Motor neuron (in vitro differentiated cells): ENCODE measurements around the gene UBE2D2. TPM values are rescaled to one million over a fixed set of nuclear protein-coding genes. Genes with fewer than 3 reads are reported as not detected.

Experiments
- ATAC-seq, 8 experiments: fragments of 200-7000 bp; cut with Tn5 transposase; replicated peaks in 6 of 8; 2 replicates each; pipeline ENCODE4 v1.8.0; 2021; ENCODE audit warnings: mild to moderate bottlenecking in 8 of 8, moderate library complexity in 8 of 8
- H3K27ac ChIP-seq, 2 donors: fragments of 250-450 bp; sonication (Bioruptor Pico); 2 replicates each; pipeline ENCODE4 v1.9.0; 2021; ENCODE audit warnings: antibody characterized with exemption in 2 of 2, mild to moderate bottlenecking in 2 of 2, moderate library complexity in 1 of 2
- H3K4me1 ChIP-seq, 2 donors: fragments of 250-450 bp; sonication (Bioruptor Pico); replicated peaks in 1 of 2; 2 replicates each; pipeline ENCODE4 v1.6.1; 2021; ENCODE audit warnings: antibody characterized with exemption in 2 of 2, mild to moderate bottlenecking in 2 of 2, moderate library complexity in 1 of 2
- H3K4me3 ChIP-seq, 5 donors: fragments of 250-450 bp; sonication (Bioruptor Pico); 2 replicates each; pipeline ENCODE4 v1.9.0; 2021; ENCODE audit warnings: antibody characterized with exemption in 5 of 5, mild to moderate bottlenecking in 5 of 5, moderate library complexity in 4 of 5
- WGBS, 10 experiments: fragments of 450-650 bp; shearing (Covaris generic); methylation state at CpG; one replicate each; pipeline ENCODE4 v1.0.0; 2022; 5-methylcytosine and 5-hydroxymethylcytosine counted together
- in situ Hi-C, 9 experiments: fragments of 400-800 bp; cut with MboI; loops; one replicate each; pipeline ENCODE4 v1.15.0; 2021; ENCODE audit warnings: low sequenced_read_pairs in 9 of 9, low pct_unique_long_range_greater_than_20kb in 2 of 9; ENCODE audit not compliant: unreplicated experiment in 9 of 9
- total RNA-seq, 8 experiments: library from RNA; unstranded; fragments of 300-600 nt; gene quantifications; 2 replicates each; pipeline versions ENCODE4 v1.2.3 to v1.2.4, GENCODE V29; 2022

The UBE2D2 gene
- total RNA-seq, 8 experiments from 2014 or later, result 66.9 to 164 (median 102) TPM

DNA sequence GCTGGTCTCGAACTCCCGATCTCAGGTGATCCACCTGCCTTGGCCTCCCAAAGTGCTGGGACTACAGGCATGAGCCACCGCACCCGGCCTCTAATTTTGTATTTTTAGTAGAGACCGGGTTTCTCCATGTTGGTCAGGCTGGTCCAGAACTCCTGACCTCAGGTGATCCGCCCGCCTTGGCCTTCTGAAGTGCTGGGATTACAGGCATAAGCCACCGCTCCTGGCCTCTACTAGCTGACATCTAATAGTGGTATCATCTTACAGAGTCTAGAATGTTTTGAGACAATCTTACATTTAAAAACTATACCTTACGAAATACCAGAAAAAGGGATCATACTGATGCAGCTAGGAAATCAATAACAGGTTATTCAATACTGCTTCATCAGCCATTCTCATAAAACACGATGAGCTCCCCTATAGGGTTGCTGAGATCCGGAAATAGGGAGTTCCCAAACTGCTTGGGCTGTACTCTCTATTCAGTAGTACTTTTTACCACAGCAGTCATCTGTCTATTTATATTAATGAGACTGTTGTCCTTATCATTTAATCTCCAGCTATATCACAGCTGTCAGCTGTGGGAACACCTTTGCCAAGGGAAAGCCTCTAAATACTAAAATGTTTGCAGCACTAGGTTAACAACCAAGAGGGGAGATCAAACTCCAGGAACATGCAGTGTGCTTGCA lies 8.1 kb upstream of the UBE2D2 start:
- Histone ChIP-seq H3K4me1 (no peaks in the 10 kb centered on the region), H3K4me3 (no peak overlapping the region), H3K27ac (no peak overlapping the region)
- ATAC-seq, result peak in 1 of 8 experiments; percentile 54
- in situ Hi-C loops, result no loop called here
- WGBS, 10 experiments, result 71 to 100% (median 93%) methylated on average over 1 to 11 of the region's 11 CpGs; no CpG with 5 or more reads in 3 of the 10 experiments

DNA sequence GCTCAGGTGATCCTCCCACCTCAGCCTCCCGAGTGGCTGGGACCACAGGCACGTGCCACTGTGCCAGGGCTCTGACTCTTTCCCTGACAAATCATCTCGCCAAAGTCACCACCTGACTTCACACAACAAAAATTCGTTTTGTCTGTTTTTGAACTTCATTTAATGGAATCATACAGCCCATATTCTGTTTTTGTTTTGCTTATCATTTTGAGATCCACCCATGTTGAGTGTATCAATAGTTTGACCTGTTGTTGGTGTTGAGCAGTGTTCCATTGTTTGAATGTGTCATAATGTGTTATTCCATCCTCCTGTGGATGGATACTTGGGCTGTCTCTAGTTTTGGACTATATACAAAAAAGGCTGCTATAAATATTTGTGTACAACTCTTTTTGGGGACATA lies 6.9 kb upstream of the UBE2D2 start:
- Histone ChIP-seq H3K4me1 (no peaks in the 10 kb centered on the region), H3K4me3 (no peak overlapping the region), H3K27ac (no peak overlapping the region)
- ATAC-seq, result no peak
- WGBS, 10 experiments, result 0 to 100% (median 75%) methylated on average over 1 to 2 of the region's 4 CpGs; no CpG with 5 or more reads in 1 of the 10 experiments
- in situ Hi-C loops, result no loop called here

DNA sequence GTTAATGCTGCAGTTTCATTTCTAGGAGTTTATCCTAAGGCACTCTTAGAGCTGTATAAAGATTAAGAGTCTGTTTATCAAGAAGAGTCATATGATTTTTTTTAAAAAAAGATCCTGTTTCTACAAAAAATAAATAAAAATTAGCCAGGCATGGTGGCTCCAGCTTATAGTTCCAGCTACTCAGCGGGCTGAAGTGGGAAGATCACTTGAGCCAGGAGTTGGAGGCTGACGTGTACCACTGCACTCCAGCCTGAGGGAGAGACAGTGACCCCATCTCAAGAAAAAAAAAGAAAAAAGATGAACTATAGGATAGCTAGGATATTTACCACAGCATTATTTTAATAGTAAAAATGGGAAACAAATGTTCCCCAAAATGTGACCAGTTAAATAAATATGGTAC lies 3.3 kb upstream of the UBE2D2 start:
- ATAC-seq, result no peak

DNA sequence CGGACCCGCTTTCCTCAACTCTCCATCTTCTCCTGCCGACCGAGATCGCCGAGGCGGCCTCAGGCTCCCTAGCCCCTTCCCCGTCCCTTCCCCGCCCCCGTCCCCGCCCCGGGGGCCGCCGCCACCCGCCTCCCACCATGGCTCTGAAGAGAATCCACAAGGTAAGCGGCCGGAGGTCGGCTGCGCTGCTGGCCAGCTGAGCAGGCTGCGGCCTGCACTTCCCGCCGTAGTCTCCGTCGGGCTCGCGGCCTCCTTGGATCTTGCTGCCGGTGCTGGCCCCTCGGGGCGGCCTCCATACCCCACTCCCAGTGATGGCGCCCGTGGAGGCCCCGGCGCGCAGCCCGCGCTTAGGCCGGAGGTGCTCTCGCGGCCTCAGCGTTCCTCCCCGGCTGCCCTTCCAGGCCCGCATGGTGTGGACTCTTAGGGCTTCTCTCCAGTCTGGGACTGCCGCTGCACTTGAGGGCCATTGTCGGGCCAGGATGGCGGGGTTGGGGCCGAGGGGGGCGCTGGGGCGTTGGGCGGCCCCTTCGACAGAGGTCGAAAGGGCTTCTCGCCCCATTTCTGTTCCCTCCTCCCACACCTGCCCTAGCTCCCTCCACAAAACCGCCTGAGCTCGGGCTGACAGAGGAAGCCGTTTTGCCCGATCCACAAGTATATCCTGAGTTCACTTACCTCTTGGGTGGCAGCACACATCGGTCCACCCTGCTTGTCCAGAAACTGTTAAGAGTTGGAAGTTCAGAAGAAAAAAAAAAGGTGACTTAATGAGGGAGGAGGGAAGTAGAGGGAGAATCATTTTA lies 714 bp downstream of the UBE2D2 start:
- in situ Hi-C loops, result no loop called here
- peak overlapping the region; percentile 50 to 91 (median 71) for H3K4me3 ChIP-seq
- peak overlapping the region; percentile 98 to 99 for H3K27ac ChIP-seq
- peaks cover 19 to 29% of the 10 kb centered on the region in 2 donors for H3K4me1 ChIP-seq
- peak; percentile 5 to 34 (median 9) for ATAC-seq
- WGBS, 10 experiments, result 0% methylated on average over 1 to 4 of the region's 57 CpGs; no CpG with 5 or more reads in 8 of the 10 experiments

More for the DNA sequence above, 3.3 kb upstream of the UBE2D2 start:
- Histone ChIP-seq H3K4me3 (no peak overlapping the region), H3K4me1 (peaks cover 1 to 5% of the 10 kb centered on the region in 2 donors), H3K27ac (no peak overlapping the region)
- 50 to 95% (median 81%) methylated on average over 1 to 2 of the region's 2 CpGs; no CpG with 5 or more reads in 1 of the 10 experiments for WGBS, 10 experiments
- in situ Hi-C loops, result no loop called here

DNA sequence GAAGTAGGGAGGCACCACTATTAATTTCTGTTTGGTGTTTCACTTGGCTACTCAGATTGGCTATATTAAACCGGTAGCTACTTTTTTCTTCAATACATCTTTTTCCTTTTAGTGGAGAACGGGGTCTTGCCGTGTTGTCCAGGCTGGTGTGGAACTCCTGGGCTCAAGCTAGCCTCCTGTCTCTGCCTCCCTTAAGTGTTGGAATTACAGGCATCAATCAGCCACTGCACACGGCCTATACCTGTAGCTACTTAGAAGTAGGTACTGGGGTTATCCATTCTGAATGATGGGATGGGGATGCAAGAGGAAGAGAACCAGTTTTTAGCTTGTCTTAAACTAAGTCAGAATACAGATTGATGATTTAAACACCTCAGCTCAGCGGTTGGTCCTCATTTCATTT lies 1.7 kb downstream of the UBE2D2 start:
- peaks cover 19 to 29% of the 10 kb centered on the region in 2 donors for H3K4me1 ChIP-seq
- ATAC-seq, result no peak
- WGBS, 10 experiments, result 0 to 71% (median 49%) methylated on average over 1 to 5 of the region's 5 CpGs
- peak overlapping the region; percentile 50 to 91 (median 71) for H3K4me3 ChIP-seq
- H3K27ac ChIP-seq, result no peak overlapping the region
- in situ Hi-C loops, result no loop called here

DNA sequence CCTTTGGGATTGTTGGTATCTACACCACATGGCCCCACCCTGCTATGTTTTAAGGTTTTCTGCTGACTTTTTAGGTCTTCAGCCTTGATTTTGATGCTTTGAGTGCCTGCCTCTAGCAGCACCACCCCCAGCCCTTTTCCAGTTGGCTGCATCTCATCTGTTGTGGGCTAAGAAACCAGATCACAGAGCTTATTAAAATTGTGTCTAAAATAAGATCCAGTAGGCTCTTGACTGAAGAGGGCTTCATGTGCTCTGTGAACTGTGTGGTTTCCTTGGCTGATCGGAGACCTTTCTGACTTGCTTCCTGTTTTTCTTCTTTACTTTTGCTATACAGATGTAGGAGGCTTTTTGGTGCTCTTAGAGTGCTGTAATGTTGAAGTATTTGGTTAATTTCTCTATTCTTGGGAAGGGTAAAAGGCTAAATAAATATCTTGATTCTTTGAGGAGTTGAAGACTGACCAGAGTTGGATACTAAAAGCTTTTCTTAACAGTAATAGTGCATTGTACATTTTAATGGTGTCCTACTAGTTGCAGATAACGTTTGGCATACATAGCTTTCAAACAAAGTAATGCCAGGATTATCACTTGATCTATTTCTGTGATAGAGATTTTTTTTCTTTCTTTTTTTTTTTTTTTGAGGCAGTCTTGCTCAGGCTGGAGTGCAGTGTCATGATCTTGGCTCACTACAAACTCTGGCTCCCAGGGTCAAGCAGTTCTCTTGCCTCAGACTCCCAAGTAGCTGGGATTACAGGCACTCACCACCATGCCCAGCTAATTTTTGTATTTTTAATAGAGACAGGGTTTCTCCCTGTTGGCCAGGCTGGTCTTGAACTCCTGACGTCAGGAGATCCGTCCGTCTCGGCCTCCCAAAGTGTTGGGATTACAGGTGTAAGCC lies 4.5 kb downstream of the UBE2D2 start:
- Histone ChIP-seq H3K4me3 (no peak overlapping the region), H3K4me1 (peaks cover 22 to 25% of the 10 kb centered on the region in 2 donors), H3K27ac (no peak overlapping the region)
- WGBS, 10 experiments, result 80 to 100% (median 95%) methylated on average over 1 to 6 of the region's 6 CpGs; no CpG with 5 or more reads in 1 of the 10 experiments
- in situ Hi-C loops, result no loop called here
- no peak for ATAC-seq

DNA sequence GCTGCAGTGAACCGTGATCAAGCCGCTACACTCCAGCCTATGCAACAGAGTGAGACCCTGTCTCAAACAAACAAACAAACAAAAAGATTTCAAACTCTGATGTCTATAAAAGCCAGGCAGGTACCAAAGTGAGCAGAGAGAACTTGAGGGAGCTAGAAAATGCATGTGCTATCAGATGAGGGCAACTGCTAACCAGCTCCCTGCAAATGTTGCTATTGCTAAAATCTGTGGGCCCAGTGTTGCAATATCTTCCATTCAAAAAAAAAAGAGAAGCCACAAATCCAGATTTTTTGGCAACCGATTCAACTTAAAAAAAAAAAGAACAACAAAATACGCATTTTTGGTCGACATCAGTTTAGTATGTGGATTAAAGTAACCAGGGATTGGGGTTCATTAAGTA lies 5.5 kb downstream of the UBE2D2 start:
- H3K4me3 ChIP-seq, result no peak overlapping the region
- no peak overlapping the region for H3K27ac ChIP-seq
- WGBS, 10 experiments, result 45 to 100% (median 94%) methylated on average over 1 to 5 of the region's 5 CpGs
- ATAC-seq, result no peak
- peaks cover 22 to 25% of the 10 kb centered on the region in 2 donors for H3K4me1 ChIP-seq
- in situ Hi-C loops, result no loop called here

DNA sequence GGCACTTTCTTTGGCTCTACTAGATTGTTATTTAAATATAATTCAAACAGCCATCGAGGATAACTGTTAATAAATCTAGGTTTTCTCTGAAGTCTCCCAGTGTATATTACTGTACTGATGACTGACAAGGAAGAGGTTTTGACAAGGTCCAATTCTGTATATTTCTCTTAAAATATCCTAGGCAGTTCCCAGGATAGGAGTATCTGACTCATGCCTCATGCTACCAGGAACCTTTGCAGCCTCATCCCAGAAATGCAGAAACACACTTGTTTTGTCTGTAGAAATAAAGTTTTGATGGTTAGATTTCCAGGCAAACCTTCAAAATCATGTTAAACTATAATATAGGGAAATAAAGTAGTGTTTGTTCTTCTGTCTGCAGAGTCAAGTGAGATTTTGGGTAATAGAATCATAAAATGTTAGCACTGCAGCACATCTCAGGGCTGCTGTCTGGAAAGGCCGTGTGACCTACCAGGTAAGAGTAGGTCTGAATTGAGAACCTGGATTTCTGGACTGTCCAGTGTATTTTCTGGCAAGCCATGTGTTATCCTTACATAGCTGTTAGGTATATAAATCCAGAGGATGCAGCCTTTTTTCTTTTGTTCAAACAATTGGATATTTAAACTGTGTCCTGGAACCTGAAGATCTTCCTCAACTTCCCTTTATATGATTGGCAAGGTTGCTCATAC lies 8.3 kb downstream of the UBE2D2 start:
- Histone ChIP-seq H3K27ac (no peak overlapping the region), H3K4me3 (no peak overlapping the region), H3K4me1 (peaks cover 13 to 15% of the 10 kb centered on the region in 2 donors)
- in situ Hi-C loops, result no loop called here
- ATAC-seq, result peak in 2 of 8 experiments; percentile 46 to 72
- 70 to 94% (median 80%) methylated on average over 1 to 2 of the region's 2 CpGs; no CpG with 5 or more reads in 1 of the 10 experiments for WGBS, 10 experiments

DNA sequence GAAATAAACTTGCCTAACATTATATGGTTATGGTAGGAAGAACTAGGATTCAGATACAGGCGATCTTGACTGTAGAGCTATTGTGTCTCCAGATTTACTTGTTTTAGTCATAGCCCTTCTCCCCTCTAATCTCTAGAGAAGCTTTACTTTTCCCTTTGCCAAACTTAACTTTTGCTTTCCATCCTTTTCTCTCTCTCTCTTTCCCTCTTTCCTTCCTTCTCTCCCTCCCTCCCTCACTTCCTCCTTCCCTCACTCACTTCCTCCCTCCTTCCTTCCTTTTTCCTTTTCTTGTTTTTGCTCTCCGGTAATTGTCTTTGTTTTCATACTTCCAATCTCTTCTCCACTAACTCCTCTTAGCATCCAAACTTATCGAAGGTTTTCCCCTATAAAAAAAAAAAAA lies 10.4 kb downstream of the UBE2D2 start:
- H3K27ac ChIP-seq, result no peak overlapping the region
- in situ Hi-C loops, result no loop called here
- 77 to 100% (median 91%) methylated on average over 2 to 3 of the region's 3 CpGs for WGBS, 10 experiments

DNA sequence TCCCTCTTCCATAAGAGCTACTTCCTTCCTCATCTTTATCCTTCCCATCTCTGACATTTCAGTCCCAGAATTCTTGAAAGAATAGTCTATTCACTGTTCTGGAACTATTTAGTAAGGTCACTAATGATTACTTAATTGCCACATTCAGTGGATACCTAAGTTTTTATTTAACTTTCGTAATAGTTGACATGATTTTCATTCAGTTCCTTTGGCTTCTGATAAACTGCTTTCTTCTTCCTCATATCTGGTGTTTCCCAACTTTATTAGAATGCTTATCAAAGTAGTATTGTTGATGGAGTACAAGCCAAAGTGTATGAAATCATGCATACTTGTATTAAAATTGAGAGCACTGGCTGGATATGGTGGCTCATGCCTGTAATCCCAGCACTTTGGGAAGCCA lies 10.8 kb downstream of the UBE2D2 start:
- no peak for ATAC-seq
- in situ Hi-C loops, result no loop called here
- H3K27ac ChIP-seq, result no peak overlapping the region

More for the DNA sequence above, 10.4 kb downstream of the UBE2D2 start:
- ATAC-seq, result no peak
- Histone ChIP-seq H3K4me1 (peaks cover 0 to 3% of the 10 kb centered on the region in 2 donors), H3K4me3 (no peak overlapping the region)

DNA sequence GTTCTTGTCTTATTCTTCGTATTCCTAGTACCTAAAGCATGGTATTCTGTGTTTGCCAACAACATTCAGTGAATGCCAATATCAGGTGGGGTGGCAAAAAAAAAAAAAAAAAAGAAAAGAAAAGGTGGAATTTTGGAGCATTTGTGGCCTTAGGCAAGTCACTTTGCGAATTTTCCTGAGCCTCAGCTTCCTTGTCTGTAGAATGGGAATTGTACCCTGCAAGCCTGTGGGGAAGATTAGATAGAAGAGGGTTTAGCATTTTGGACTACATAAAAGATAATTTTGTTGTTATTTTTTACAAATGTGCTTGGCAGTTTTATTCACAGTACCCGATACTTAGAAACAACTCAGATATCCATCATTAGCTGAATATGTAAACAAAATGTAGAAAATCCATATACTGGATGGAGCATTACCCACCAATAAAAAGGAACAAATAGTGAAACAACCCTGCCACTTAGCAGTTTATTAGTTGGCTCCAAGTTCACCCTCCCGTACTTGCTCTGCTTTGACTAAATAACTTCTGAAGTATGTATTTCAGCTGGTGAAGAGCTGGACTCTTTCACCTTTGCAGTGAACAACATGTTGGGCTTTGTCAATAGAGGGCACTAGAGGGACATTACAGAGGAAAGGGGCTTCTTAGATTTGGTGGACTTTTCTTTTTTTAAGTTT lies 13.6 kb downstream of the UBE2D2 start:
- in situ Hi-C loops, result no loop called here
- H3K27ac ChIP-seq, result no peak overlapping the region
- WGBS, 10 experiments, result 61 to 100% (median 89%) methylated on average over 2 to 4 of the region's 4 CpGs
- peak in 4 of 8 experiments; percentile 24 to 67 (median 50) for ATAC-seq
- no peak overlapping the region for H3K4me3 ChIP-seq
- no peaks in the 10 kb centered on the region for H3K4me1 ChIP-seq

More for the DNA sequence above, 10.8 kb downstream of the UBE2D2 start:
- Histone ChIP-seq H3K4me3 (no peak overlapping the region), H3K4me1 (peaks cover 0 to 3% of the 10 kb centered on the region in 2 donors)
- 80 to 100% (median 100%) methylated on average over 1 of the region's 1 CpG; no CpG with 5 or more reads in 2 of the 10 experiments for WGBS, 10 experiments

DNA sequence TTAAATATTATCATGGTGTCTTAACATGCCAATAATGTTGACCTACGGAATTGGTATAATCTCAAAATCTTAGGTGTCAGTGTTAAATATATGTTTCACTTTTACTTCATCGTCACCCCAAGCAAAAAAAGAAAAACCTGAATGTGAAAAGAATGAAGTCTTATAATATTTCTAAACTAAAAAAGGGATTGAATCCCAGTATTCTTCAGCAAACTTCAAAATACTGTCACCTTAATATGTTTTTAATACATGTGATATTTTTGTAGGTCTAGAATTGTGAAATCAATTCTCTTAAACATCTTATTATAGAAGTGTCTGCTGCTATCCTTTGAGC lies 14.1 kb downstream of the UBE2D2 start:
- H3K27ac ChIP-seq, result no peak overlapping the region
- no peak overlapping the region for H3K4me3 ChIP-seq
- in situ Hi-C loops, result no loop called here
- 45 to 100% (median 93%) methylated on average over 1 to 2 of the region's 2 CpGs; no CpG with 5 or more reads in 1 of the 10 experiments for WGBS, 10 experiments
- no peak for ATAC-seq
- H3K4me1 ChIP-seq, result no peaks in the 10 kb centered on the region
